ENCODE results near the gene INF2.

Gene INF2

DNA sequence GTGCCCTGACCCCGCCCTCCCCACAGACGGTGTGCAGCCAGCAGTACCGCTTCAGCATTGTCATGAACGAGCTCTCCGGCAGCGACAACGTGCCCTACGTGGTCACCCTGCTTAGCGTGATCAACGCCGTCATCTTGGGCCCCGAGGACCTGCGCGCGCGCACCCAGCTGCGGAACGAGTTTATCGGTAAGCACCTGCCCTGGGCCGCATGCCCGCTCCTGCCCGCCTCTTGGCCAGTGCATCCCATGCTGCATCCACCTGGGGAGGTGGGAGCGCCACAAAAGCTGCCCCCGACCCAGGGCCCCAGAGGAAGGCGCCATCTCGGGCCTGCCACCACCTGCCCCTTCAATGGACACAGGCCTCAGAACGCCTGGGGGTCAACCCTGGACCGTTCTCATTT, 13.9 kb downstream of the INF2 start:
- DNase-seq (ENCODE audit: low spot score), result no peak

DNA sequence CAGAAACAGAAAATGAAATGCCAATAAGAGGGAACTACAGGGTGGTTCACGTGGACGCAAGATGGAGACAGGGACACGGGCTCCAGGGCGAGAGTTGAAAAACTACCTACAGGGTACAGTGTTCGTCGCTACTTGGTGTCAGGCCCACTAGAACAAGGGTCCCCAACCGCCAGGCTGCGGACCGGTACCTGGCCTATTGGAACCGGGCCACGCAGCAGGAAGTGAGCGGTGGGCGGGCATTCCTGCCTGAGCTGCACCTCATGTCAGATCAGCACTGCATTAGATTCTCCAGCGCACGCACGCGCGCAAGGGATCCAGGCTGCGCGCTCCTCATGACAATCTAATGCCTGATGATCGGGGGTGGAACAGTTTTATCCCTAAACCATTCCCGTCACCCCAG, 14.8 kb downstream of the INF2 start:
- DNase-seq (ENCODE audit: low spot score), result no peak

DNA sequence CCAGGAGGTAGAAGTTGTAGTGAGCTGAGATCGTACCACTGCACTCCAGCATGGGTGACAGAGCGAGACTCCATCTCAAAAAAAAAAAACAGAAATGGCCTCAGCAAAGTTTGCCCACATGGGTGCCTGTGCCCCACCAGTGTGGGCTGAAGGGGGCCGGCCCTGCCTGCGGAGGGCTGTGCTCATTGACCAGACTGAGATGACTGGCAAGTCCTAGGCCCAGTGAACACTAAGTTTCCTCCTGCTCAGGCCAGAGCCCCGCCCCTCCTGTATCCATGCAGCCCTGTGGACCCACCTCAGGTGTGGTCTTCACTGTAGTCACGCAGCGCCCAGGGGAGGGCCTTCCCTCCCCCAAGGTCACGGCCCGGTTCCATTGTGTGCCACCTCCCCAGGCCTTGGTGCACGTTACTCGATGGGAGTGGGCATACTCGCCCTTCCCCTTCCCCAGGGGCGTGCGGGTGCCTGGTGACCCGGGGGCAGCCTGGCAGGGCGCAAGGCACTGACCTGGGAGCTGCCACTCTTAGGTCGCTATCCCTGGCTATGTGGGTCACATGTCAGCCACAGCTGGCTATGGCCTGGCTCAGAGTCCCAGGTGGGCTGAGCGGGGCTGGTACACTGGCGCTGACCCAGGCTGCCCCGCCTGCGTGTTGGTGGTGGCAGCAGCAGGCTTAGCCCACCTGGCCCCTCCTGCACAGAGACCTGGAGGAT, 16.1 kb downstream of the INF2 start:
- DNase-seq (ENCODE audit: low spot score), result no peak

DNA sequence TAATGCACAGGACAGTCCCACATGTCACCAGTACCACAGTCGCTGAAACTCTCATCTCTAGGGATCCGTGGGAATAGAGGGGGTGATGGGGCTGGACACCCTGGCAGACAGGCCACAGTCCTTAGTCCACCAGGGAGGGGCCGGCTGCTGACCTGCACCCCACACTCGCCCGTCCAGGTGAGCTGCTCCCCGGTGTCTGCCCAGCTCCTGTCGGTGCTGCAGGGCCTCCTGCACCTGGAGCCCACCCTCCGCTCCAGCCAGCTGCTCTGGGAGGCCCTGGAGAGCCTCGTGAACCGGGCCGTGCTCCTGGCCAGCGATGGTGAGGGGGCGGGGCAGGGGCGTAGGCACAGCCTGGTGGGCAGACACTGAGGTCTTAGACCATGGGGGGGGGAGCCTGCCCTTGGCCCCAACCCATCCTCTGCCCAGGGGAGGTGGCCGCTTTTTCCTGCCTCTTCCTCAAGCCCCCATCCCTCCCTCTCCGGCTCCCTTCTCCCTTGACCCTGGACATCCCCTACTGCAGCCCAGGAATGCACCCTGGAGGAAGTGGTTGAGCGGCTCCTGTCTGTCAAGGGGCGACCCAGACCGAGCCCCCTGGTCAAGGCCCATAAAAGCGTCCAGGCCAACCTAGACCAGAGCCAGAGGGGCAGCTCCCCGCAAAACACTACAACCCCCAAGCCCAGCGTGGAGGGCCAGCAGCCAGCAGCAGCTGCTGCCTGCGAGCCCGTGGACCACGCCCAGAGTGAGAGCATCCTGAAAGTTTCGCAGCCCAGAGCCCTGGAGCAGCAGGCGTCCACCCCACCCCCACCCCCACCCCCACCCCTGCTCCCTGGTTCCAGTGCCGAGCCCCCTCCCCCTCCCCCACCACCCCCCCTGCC, 17.6 kb downstream of the INF2 start:
- no peak for DNase-seq (ENCODE audit: low spot score)

DNA sequence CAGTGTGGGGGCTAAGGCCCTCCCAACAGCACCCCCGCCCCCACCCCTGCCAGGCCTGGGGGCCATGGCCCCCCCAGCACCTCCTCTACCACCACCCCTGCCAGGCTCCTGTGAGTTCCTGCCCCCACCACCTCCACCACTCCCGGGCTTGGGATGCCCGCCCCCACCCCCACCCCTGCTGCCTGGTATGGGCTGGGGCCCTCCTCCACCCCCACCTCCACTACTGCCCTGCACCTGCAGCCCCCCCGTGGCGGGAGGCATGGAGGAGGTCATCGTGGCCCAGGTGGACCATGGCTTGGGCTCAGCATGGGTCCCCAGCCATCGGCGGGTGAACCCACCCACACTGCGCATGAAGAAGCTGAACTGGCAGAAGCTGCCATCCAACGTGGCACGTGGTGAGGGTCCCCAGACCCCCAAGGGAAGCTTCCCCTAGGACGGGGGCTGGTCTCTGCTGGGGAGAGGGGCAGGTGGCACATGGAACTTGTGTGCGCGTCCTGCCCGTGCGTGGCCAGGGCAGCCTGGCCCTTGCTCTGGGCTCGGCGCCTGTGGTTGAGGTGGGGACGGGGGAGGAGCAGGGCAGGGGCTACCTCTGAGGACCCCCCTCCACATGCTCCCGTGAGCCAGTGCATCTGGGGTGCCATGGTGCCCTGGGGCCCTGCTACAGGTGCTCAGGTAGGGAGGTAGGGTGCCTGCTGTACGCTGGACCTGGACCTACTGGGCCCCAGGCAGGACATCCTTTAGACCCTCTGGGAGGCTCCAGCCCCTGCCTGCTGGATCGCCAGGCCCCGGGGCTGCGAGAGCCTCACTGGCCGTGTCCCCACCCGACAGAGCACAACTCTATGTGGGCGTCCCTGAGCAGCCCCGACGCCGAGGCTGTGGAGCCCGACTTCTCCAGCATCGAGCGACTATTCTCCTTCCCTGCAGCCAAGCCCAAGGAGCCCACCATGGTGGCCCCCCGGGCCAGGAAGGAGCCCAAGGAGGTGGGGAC, 18.5 kb downstream of the INF2 start:
- DNase-seq (ENCODE audit: low spot score), result no peak

DNA sequence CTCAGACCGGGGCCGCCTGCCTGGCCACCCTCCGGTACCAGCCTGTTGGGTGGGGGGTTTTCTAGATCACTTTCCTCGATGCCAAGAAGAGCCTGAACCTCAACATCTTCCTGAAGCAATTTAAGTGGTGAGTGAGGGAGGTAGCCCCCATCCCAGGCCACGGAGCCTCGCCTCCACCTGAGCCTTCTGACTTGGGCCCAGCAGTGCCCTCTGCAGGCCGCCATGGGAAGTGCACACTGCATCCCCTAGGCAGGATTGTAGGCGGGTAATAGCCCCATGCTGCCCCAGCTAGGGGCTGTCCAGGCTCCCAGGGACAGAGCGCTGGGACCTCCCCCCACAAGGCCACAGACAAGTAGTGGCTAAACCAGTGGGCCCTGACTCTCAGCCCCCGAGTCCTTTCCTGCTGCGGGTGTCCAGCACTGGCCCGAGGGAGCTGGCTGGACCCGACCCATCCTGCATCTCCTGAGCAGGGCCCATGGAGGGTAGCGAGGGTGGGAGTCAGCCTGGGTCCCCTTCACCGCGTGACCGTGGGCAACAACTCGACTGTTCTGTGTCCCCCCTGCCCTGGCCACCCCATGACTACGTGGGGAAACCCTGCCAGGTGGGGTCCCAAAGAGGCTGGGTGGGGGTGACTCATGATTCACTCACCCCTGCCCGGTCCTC, 19.3 kb downstream of the INF2 start:
- peak; percentile 67 for DNase-seq (ENCODE audit: low spot score)

DNA sequence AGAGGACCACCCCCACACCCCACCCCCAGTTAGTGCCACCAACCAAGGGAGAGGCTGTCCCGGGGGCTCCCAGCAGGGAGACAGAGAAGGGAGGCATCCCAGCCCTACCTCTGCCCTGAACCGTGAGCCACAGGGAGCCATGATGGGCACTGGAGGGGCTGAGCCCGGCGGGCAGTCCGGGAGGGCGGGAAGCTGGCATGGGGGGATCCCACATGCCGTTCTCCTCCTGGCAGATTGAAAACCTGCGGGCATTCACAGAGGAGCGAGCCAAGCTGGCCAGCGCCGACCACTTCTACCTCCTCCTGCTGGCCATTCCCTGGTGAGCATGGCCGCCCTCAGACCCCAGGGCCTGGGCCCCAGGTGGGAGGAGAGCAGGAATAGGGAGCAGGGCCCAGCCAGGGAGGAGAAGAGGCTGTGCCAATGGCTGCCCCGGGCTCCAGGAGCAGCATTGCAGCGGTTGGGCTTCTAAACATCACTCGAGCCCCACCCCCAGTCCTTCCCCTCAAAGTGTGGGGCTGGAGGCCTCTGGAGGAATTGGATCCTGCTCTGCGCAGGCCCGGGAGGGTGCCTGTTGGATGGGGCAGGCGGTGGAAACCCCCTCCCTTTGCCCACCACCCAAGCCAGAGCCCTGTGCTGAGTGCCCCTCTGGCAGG, 20.1 kb downstream of the INF2 start:
- no peak for DNase-seq (ENCODE audit: low spot score)

DNA sequence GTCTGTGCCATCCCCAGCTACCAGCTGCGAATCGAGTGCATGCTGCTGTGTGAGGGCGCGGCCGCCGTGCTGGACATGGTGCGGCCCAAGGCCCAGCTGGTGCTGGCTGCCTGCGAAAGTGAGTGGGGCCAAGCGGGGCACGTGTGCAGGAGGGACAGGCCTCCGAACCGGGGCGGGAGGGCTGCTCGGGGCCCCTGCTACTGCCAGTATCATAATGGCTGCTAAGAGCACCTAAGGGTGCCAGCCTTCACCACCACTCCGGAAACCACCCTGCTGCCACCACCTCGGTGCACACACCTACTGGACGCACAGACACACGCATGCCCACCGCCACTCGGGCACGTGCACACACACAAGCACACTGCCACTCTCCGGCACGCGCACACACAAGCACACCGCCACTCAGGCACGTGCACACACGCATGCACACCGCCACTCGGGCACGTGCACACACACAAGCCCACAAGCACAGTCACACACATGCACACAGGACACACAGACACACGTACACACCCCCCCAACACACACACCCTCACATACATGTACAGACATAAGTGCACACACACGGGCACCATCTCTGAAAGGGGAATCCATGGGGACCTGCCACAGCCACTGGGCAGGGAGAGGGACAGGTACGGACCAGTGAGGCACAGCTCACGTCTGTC, 20.8 kb downstream of the INF2 start:
- no peak for DNase-seq (ENCODE audit: low spot score)

DNA sequence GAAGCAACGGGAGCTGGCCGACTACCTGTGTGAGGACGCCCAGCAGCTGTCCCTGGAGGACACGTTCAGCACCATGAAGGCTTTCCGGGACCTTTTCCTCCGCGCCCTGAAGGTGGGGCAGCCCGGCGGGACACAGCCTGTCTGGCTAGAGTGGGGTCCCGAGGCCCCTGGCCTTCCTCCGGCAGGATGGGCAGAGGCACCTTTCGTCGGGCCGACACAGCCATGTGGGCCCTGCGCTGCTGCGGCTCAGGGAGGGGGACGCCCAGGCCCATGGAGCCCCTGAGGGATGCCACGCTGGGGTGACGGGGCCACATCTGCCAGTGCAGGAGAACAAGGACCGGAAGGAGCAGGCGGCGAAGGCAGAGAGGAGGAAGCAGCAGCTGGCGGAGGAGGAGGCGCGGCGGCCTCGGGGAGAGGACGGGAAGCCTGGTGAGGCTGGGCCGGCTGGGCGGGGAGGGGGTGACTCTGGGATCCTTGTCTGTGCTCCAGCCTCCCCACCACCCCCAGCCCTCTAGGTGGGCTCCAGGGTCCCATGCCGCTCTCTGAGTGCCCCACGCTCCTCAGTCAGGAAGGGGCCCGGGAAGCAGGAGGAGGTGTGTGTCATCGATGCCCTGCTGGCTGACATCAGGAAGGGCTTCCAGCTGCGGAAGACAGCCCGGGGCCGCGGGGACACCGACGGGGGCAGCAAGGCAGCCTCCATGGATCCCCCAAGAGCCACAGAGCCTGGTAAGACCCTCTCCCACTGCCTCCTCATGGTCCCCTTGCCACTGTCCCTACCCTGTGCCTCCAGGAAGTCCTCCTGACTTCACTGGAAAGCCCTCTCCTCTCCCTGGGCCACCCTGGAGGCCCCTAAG, 23.7 kb downstream of the INF2 start:
- no peak for DNase-seq (ENCODE audit: low spot score)

DNA sequence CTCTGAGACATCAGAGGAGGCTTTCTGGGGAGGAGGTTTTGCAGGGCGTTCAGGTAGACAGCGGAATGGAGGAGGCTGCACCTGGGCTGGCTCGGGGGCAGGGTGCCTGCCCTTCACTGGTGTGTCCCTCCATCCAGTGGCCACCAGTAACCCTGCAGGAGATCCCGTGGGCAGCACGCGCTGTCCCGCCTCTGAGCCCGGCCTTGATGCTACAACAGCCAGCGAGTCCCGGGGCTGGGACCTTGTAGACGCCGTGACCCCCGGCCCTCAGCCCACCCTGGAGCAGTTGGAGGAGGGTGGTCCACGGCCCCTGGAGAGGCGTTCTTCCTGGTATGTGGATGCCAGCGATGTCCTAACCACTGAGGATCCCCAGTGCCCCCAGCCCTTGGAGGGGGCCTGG, 24.6 kb downstream of the INF2 start:
- no peak for DNase-seq (ENCODE audit: low spot score)

DNA sequence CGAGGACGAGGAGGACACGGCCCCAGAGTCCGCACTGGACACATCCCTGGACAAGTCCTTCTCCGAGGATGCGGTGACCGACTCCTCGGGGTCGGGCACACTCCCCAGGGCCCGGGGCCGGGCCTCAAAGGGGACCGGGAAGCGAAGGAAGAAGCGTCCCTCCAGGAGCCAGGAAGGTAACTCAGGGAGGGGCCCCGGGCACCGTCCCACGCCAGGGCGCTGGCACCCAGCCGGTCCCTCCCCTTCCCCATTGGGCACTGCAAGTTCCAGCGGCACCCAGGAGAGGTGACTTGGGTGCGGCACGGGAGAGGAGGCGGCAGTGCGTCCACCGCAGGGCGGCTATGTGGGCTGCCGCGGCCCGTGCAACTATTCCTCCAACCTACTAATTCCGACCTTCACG, 25.3 kb downstream of the INF2 start:
- DNase-seq (ENCODE audit: low spot score), result no peak

DNA sequence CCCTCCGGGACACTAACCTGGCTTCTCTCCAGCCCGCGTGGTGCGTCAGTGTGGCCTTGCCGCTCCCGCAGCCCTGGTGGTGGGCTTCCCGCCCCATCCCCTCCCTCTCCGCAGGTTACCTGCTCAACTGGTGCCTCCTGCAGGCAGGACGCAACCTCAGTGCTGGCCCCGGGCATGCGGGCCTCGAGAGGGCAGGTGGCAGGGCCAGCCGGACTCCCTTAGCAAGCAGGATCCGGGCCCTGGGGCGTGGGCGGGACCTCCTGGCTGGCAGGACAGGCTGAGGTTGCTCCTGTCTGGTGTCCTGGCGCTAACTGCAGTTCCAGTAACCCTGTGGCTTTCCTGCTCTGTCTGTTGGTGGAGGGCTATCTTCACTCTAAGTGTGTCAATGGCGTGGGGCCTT, 26.0 kb downstream of the INF2 start:
- DNase-seq (ENCODE audit: low spot score), result no peak

DNA sequence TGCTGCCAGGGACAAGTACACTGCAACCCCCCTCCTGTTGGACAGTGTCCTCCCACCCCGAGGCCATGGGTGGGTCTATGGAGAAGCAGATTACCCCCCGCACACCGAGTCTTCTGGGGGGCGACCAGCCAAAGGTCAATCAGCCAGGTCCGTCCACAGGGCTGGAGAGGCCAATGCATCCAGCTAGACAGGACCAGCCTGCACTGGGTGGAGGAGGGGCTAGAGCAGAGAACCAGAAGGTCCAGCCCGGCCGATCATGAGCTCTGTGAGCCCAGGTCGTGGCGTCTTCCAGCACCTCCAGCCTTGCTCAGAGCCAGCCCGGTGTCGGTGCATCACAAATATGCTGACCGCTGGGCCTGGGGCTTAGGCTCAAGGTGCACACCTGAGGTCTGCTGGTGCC, 26.5 kb downstream of the INF2 start:
- no peak for DNase-seq (ENCODE audit: low spot score)

DNA sequence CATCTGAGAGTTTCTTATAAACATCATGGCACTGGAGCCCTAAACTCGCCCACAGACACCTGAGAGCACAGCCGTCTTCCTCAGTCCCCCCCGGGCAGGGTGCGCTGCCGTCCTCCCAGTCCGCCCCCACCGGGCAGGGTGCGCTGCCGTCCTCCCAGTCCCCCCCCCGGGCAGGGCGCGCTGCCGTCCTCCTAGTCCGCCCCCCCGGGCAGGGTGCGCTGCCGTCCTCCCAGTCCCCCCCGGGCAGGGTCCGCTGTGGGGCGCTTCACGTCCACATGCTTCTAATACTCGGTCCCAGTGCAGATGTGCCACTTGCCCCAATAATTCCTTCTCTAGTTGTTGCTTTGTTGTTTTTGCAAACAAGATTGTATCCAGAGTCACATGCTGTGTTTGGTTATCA, 27.7 kb downstream of the INF2 start:
- no peak for DNase-seq (ENCODE audit: low spot score)

DNA sequence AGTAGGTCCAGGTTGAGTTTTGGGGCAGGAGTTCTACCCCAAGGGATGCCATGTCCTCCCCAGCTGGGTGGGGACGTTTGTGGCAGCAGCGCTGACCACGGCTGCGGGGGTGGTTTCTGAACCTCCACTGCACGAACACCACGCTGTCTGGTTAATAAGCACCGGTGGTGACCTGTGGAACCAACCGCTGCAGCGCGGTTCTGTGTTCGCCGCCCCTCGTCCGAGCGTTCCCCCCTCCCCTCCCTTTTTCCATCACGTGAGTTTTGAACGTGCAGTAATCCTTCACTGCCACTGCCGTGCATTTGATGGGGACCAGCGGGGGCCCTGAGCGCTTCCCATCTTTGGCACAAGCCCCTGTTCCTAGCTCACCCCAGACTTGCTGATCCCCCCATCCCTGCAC, 28.2 kb downstream of the INF2 start:
- DNase-seq (ENCODE audit: low spot score), result no peak

DNA sequence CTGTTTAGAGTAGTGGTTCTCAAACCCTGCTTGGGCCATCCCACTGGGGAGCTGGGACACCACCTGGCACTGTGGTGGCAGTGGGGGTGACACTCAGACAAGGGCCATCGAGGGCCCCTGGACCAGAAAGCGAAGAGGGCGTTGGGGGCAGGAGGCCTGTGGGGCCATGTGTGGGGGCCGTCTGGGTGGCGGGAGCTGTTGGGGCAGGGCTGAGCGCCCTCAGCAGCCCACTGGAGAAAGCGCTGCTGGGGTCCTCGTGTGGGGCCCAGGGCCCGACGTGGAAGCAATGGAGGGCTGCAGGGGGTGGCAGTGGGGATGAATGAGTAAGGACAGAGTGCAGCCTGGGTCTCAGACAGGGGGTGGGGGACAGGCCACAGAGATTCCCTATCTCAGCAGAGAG, 28.7 kb downstream of the INF2 start:
- no peak for DNase-seq (ENCODE audit: low spot score)

DNA sequence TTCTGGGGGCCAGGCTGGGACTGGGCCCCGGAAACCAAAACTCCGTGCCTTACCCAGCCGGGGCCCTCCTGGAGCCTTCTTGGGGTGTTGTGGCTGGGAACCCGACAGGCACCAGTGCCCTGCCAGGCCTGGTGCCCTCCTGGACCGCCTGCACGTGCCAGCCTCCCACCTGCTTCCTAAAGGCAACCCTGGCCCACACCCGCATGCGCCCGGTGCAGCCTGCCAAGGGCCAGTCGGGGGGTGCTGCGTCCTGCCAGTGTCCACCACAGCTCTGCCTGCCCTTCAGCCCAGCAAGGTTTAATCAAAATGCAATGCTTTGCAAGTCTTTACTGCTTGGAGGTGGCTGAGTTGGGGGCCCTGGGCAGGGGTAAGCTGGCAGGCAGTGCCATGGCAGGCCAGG, 29.5 kb downstream of the INF2 start:
- no peak for DNase-seq (ENCODE audit: low spot score)

DNA sequence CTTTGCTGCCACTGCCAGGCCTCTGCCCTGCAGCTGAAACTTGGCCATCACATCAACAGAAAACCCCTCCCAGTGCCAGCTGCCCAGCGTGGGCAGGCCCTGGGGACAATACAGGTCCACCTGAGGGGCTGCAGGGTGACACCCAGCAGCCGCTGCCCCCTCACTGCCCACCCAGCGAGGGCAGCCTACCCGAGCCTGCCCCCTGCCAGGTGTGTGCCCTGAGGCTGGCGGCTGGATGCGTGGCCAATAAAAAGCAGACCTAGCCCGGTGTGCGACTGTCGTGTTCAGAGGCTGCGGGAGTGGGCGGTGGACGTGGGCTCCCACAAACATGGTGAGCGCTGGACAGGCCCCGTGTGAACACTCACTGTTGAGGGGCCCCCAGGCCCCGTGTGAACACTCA, 29.9 kb downstream of the INF2 start:
- DNase-seq (ENCODE audit: low spot score), result no peak

DNA sequence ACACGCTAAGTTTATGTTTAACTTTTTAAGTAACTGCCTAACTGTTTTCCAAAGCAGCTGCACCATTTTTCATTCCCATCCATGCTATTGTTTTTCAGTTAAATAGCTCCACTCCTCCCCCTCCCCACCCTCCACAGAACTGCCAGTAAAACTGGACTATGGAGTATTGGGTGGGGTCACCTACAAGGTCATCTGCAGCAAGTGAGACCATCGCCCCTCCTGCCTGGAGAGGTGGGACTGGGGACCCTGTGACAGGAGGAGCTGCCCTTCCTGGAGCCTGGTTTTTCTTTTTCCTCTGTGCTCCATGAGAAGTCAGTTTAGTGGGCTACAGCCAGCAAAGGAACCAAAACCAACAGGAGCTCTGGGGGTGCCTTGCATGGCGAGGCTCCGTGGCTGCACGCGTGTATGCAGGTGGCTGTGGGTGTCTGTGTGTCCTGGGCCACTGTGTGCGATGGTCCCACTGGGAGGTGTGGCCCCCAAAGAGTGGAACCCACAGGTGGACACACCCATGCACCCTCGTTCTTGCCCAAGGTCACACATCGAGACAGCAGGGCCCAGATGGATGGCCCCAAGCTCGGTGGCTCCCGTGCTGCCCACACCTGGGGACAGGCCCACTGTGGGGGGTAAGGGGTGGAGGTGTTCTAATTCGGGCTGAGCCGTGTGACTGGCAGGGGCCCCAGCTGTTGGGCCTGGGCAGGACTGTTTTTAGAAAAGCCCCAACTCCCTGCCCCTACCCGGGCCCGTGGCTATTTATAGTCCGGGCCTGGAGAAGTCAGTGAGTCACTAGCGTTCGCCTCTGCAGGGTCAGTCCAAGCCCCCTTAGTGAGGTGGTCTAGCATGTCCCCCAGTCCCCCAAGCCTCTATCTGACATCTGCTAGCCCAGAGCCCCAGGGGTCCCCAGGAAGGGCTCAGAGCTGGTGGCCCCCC, 32.4 kb downstream of the INF2 start:
- no peak for DNase-seq (ENCODE audit: low spot score)

Data from CD4-positive, alpha-beta T cell treated with Interleukin-6 at 100 ng/mL for 8 hours (primary cell).